ENCODE data around the gene COL8A2.

Gene COL8A2

DNA sequence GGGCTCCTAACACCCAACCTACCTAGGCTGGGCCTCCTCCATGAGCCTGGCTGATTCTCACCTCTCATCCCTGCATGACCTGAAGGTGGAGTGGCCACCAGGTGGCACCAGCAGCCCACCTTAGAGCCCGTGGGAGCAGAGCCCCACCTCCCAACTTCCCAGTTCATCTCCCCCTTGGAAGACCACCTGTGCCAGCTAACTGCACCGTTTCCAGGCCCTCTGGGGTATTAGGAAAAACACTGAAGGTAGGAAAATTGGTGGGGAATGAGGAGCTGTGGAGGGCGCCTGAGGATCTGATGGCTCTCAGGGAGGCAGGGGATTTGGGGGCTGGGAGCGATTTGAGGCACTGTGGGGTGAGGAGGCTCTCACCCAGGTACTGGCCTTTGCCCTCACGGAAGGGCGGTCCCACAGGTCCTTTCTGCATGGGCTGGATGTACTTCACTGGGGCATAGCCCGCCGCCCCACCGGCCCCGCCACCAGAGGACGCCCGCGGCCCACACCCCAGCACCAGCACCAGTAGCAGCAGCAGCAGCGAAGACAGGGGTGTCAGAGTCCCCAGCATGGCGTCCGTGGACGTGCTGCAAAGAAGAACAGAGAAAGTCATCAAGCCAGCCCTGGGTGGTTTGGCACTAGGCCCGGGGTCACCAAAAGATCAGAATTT lies 25.2 kb downstream of the COL8A2 start:
- H3K4me3 ChIP-seq (ENCODE audit: low read depth, low read length) = no peak overlapping the region
- TF ChIP-seq CTCF (IDR thresholded peaks at IDR 0.05; ENCODE audit: low read depth, low read length) = peak; percentile 76

DNA sequence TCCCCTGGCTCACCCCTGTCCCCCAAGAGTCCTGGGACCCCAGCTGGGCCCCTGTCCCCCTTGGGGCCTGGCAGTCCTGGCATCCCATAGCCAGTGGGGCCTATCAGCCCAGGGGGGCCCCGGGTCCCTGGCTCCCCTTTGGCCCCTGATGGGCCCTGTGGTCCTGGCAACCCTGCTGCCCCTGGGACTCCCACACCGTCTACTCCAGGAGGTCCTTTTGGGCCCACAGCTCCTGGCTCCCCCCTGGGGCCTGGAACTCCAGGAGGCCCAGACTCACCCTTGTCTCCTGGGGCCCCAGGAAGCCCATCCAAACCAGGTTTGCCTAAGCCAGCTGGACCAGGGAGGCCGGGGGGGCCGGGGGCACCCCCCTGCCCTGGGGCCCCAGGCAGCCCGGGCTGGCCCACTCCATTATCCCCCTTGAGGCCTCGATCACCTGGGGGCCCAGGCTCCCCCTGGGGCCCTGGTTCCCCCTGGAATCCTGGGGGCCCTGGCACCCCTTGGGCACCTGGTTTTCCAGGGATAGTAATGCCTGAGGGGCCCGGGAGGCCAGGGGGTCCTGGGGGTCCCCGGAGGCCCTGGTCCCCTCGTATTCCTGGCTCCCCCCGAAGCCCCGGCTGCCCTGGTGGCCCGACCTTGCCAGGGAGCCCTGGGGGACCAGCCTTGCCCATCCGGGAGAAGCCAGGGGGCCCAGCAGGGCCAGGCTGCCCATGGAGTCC lies 26.2 kb downstream of the COL8A2 start:
- no peak for TF ChIP-seq CTCF (IDR thresholded peaks at IDR 0.05; ENCODE audit: low read depth, low read length)
- no peak overlapping the region for H3K4me3 ChIP-seq (ENCODE audit: low read depth, low read length)

DNA sequence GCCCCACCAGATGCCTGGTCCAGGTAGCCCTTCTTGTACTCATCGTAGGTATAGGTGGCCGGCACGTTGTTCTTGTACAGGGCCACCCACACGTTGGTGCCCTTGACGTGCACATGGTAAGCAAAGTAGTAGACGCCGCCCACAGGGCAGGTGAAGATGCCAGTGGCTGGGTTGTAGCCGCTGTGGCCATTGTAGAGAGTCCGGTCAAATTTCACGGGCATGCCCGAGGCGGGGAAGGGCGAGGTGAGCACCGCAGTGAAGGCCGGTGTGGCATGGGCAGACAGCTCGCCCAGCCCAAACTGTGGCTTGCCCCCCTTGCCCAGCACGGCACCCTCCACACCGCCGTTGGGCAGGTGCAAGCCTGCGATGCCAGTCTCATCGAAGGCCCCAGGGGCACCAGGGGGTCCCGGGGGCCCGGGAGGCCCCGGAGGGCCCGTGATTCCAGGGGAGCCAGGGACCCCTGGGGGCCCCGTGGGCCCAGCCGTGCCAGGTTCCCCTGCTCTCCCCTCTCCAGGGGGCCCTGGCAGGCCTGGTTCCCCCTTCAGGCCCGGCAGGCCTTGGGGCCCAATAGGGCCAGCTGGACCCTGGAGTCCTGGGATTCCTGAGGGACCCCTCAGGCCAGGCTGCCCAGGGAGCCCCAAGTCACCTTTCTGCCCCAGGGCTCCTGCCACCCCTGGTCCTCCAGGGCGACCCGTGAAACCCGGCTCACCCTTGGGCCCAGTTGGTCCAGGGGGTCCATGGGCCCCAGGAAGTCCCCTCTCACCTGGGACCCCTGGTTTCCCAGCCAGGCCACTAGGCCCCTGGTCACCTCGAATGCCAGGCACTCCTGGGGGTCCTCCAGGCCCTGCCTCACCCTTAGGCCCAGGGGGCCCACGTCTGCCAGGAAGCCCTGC lies 27.1 kb downstream of the COL8A2 start:
- H3K4me3 ChIP-seq (ENCODE audit: low read depth, low read length) = no peak overlapping the region
- TF ChIP-seq CTCF (IDR thresholded peaks at IDR 0.05; ENCODE audit: low read depth, low read length) = no peak

DNA sequence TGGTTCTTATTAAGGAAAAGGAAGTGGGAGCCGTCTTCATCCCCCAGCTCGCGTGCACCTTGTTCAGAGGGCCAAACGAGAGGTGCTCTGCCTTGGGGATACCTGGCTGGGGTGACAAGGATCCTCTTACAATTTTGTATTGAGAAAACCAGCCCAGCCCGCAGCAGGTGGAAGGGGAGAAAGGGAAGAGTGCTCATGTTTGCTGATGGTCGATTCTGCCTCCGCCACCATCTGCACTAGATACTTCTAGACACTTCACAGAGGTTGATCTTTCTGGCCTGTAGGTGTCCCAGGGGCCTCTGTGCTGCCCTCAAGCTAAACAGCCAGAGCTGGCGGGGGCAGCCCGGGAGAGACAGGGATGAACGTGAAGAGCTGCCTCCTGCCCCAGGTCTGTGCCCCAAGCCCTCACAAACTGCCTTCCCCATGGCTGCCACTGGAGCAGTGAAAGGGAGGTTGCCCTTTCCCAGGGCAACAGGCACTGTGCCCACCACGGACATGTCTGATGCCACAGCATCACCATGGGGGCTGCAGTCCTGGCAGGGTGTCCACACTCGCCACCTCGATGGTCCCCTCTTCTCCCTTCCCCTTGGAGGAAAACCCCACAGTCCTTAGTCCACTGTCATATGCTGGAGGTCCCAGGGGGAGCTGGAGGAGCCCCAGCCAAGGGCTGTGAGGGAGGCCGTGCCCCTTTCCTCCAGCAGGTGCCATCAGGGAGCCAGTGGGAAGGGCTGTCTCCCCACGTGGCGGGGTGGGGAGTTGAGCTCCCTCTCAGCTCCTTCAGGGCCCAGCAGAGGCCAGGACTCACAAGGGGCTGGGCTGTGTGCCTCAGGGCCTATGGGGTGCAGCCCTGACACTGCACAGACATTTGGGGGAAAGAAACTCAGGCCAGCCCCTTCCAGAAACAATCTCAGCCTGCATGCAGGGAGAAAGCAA lies 28.3 kb downstream of the COL8A2 start:
- no peak overlapping the region for H3K4me3 ChIP-seq (ENCODE audit: low read depth, low read length)
- no peak for TF ChIP-seq CTCF (IDR thresholded peaks at IDR 0.05; ENCODE audit: low read depth, low read length)

DNA sequence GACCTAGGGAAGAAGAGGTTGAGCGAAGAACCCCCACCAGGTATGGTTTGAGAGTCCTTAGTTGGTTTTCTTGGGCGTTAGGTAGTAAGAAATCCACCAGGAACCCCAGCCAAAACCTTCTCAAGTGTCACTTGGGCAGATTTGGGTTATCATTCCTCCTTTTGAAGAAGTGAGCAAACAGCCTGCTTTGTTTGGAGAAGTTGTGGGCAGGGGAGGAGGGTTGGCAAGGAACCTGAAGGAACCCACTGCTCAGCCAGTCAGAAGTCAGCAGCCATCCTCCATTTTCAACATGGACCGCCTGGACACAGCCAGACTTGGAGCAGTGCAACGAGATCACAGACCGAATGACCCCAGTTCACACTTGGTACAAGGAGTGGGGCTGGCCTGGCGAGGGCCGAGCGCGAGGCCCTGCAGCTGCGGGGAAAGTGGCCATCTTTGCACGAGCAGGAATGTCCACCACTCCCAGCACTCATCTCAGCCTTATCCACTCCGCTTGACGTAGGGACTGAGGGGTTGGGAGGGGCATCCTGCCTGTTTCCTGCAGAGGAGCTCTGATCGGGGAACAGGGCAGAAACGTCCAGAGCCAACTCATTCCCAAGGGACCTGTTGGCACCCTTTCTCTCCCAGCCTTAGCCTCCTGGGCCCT lies 29.1 kb downstream of the COL8A2 start:
- no peak for TF ChIP-seq CTCF (IDR thresholded peaks at IDR 0.05; ENCODE audit: low read depth, low read length)
- no peak overlapping the region for H3K4me3 ChIP-seq (ENCODE audit: low read depth, low read length)

DNA sequence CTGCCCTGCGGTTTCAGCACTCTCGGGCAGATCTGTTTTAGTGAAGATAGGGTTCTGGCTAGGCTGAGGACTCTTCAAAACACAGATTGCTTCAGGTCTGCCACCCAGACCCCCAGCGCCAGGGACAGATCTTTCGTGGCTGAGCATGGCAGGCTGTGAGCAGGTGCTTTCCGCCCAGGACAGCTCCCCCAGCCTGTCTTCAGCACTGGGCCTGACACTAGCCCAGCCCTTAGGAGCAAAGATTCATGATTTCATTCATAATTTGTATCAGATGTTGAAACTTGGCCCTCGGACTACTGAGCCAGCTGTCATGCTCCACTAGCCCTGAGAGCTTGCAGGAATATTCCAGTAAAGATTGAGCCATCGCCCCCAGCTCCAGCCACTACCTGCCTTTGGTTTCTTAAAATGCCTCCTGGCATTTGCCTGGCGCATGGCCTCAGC lies 30.4 kb downstream of the COL8A2 start:
- TF ChIP-seq CTCF (IDR thresholded peaks at IDR 0.05; ENCODE audit: low read depth, low read length) = no peak
- no peak overlapping the region for H3K4me3 ChIP-seq (ENCODE audit: low read depth, low read length)
